GM23248 (cell line): ENCODE measurements around the gene BAIAP2L2.

Source experiments
- EZH2 ChIP-seq: fragments of 200-600 bp; sonication (generic); IDR thresholded peaks from 2 replicates; pipeline ENCODE4 v1.6.1; 2018; ENCODE audit warnings: antibody characterized with exemption, mild to moderate bottlenecking; ENCODE audit not compliant: insufficient read depth, poor library complexity, severe bottlenecking
- EZH2phosphoT487 ChIP-seq: fragments of 200-600 bp; sonication (generic); IDR thresholded peaks from 2 replicates; pipeline ENCODE4 v1.6.1; 2018; ENCODE audit warnings: antibody characterized with exemption, moderate library complexity, mild to moderate bottlenecking, low read depth; ENCODE audit not compliant: insufficient read depth

DNA sequence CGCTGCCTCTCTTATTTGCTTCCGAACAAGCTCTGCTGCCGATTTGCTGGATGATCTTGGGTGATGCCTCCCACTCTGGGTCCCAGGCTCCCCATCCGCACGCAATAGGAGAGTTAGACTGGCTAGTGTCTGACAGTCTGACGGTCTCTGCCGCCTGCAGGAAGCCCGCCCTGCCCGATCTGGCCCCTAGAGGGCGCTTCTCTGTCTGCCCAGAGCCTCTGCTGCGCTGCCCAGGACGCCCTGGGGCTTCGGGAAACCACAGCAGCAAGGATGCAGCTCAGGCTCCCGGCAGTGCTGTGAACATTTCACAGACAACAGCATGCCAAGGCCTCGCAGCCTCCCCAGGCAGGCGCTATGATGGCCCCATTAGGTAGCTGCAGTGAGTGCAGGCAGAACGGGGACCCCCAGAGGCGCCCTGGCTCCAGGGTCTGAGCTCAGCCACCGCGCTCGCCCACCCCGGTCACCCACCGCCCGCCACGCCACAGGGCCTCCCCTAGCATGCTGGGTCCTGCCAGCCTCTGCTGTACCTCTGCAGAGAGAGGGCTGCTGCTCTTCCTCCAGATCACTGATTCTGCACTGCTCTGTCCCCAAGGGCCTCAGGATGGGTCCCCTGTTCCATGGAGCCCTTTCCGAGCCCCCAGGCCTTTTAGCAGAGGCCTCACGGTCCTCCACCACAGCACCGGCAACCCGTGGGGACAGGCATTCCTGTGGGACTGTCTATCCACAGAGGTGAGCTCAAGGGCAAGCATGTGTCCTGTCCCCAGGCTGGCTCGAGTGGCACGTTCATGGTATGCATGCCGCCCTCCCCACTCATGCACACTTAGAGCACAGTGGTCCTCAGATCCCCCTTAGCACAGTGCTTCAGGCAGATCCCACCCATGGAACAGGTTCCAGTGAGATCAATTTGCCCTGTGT lies 4.3 kb upstream of the BAIAP2L2 start:
- TF ChIP-seq EZH2 (no peak), EZH2phosphoT487 (no peak)
